Thoracic aorta (tissue), 2 donors: ENCODE results near the gene FOXL3. TPM values are rescaled to one million over a fixed set of nuclear protein-coding genes. Genes with fewer than 3 reads are reported as not detected.
"Not testable (repeated sequence)": the region's sequence is repeated elsewhere in the genome, so short reads cannot be mapped to it uniquely, and the experiment has no call there.

ENCODE experiments used
- ATAC-seq: fragments of 150-250 bp; one replicate; pipeline ENCODE4 v1.8.0; 2017; ENCODE audit warnings: low read depth; ENCODE audit not compliant: insufficient number of reproducible peaks, low FRiP score
- DNase-seq: peaks from one replicate; pipeline ENCODE4 v3.0.0-alpha.2; 2020; ENCODE audit warnings: low spot score
- H3K27ac ChIP-seq, 2 donors: fragments of 200-600 bp; sonication (generic); 1 replicate in 1 of 2; 2 replicates in 1 of 2; pipeline ENCODE4 v1.5.1; 2016; ENCODE audit warnings: mild to moderate bottlenecking in 2 of 2, moderate library complexity in 2 of 2
- H3K27me3 ChIP-seq: fragments of 200-600 bp; sonication (generic); replicated peaks from 2 replicates; pipeline ENCODE4 v1.6.0; 2016; ENCODE audit warnings: mild to moderate bottlenecking; ENCODE audit not compliant: insufficient read depth
- H3K36me3 ChIP-seq: fragments of 200-600 bp; sonication (generic); one replicate; pipeline ENCODE4 v1.5.1; 2016
- H3K4me1 ChIP-seq, 2 donors: fragments of 200-600 bp; sonication (generic); 1 replicate in 1 of 2; 2 replicates in 1 of 2; pipeline versions ENCODE4 v1.5.1 to v1.6.0; 2016; ENCODE audit warnings: low read depth in 2 of 2, mild to moderate bottlenecking in 1 of 2; ENCODE audit not compliant: control insufficient read depth in 1 of 2
- H3K4me3 ChIP-seq: fragments of 200-600 bp; sonication (generic); 2 replicates; pipeline ENCODE4 v1.5.1; 2016; ENCODE audit warnings: mild to moderate bottlenecking
- H3K9me3 ChIP-seq: fragments of 200-600 bp; sonication (generic); 2 replicates; pipeline ENCODE4 v1.5.1; 2016
- CTCF ChIP-seq: fragments of 200-600 bp; sonication (generic); IDR thresholded peaks from one replicate; pipeline ENCODE4 v1.5.1; 2019; ENCODE audit warnings: antibody characterized with exemption
- total RNA-seq, 2 donors: library from RNA; depleted of rRNA; stranded (reverse); fragments of >200 nt; gene quantifications; one replicate each; pipeline versions ENCODE4 v1.1.0 to v1.2.3, GENCODE V29; 2016

The FOXL3 gene
- total RNA-seq, 2 donors from 2014 or later: not detected

- DNase-seq: no peak
- H3K27ac ChIP-seq: no peak overlapping the region
- no peak for ATAC-seq
Measured at GRCh38 chr7:295155-296154, 5.5 kb downstream of the FOXL3 start.

GRCh38 chr7:296373-296945 lies 6.5 kb downstream of the FOXL3 start:
- Histone ChIP-seq H3K36me3 (no peaks in the 10 kb centered on the region), H3K9me3 (no peaks in the 10 kb centered on the region), H3K27me3 (no peaks in the 10 kb centered on the region), H3K27ac (no peak overlapping the region), H3K4me3 (no peak overlapping the region), H3K4me1 (no peaks in the 10 kb centered on the region)
- no peak for ATAC-seq
- no peak for DNase-seq
- TF ChIP-seq CTCF: no peak

More at GRCh38 chr7:295155-296154, 5.5 kb downstream of the FOXL3 start:
- no peaks in the 10 kb centered on the region for H3K9me3 ChIP-seq
- H3K27me3 ChIP-seq: no peaks in the 10 kb centered on the region
- H3K4me1 ChIP-seq: no peaks in the 10 kb centered on the region
- no peaks in the 10 kb centered on the region for H3K36me3 ChIP-seq
- no peak overlapping the region for H3K4me3 ChIP-seq
- no peak for TF ChIP-seq CTCF

- H3K36me3 ChIP-seq, H3K9me3 ChIP-seq, H3K27me3 ChIP-seq, ATAC-seq, H3K4me3 ChIP-seq, H3K4me1 ChIP-seq, DNase-seq, H3K27ac ChIP-seq: not testable (repeated sequence)
Measured at GRCh38 chr7:297141-297540, 7.2 kb downstream of the FOXL3 start.

GRCh38 chr7:297611-298374 lies 7.8 kb downstream of the FOXL3 start:
- Histone ChIP-seq H3K4me1 (no peaks in the 10 kb centered on the region), H3K9me3 (no peaks in the 10 kb centered on the region), H3K4me3 (no peak overlapping the region), H3K27ac (no peak overlapping the region), H3K36me3 (no peaks in the 10 kb centered on the region), H3K27me3 (no peaks in the 10 kb centered on the region)
- no peak for ATAC-seq
- TF ChIP-seq CTCF: no peak
- DNase-seq: no peak

GRCh38 chr7:298375-298702 lies 8.4 kb downstream of the FOXL3 start:
- Histone ChIP-seq H3K27ac (no peak overlapping the region), H3K9me3 (no peaks in the 10 kb centered on the region), H3K27me3 (no peaks in the 10 kb centered on the region), H3K36me3 (no peaks in the 10 kb centered on the region), H3K4me3 (no peak overlapping the region), H3K4me1 (no peaks in the 10 kb centered on the region)
- ATAC-seq: no peak
- TF ChIP-seq CTCF: no peak
- no peak for DNase-seq
